K562 (cell line): ENCODE results near the gene SLC20A1. TPM values are rescaled to one million over a fixed set of nuclear protein-coding genes. Genes with fewer than 3 reads are reported as not detected.
A peak's percentile ranks its signal among the peaks of the same experiment; 100 is the strongest.

Experiments used
- ATAC-seq: fragments of 200-7000 bp; cut with Tn5 transposase; 3 replicates; pipeline ENCODE4 v1.9.1; 2020; ENCODE audit warnings: moderate library complexity
- BruUV-seq: library from RNA; stranded (reverse); fragments of 400-500 nt; replicated peaks from 2 replicates; lab custom pipeline; 2021; lab: Mats Ljungman, UMichigan
- CTCF ChIA-PET: fragments of 300-600 bp; formaldehyde crosslinking; extraction: SDS; loops from one replicate; lab custom pipeline; 2021; ENCODE audit warnings: low intra/inter-chr PET ratio; lab: Yijun Ruan, JAX
- POLR2A ChIA-PET: fragments of 300-600, 350-650 bp; sonication (Branson Sonifier 250); formaldehyde crosslinking; extraction: SDS; loops from one replicate; lab custom pipeline; 2021; ENCODE audit warnings: antibody characterized with exemption, inconsistent platforms; lab: Yijun Ruan, JAX
- DNase-seq, 4 experiments: peaks; one replicate each; pipeline versions ENCODE4 v3.0.0 to v3.0.0-alpha.2; 2011 to 2018; ENCODE audit warnings: low spot score in 3 of 4, mixed read lengths in 3 of 4; ENCODE audit errors: extremely low read depth in 1 of 4
- FAIRE-seq: peaks from 2 replicates; lab custom pipeline; 2011; peaks lifted over from hg19 to GRCh38; lab: Jason Lieb, UNC
- H2AFZ ChIP-seq: 2 replicates; pipeline ENCODE4 v1.6.0; 2011; ENCODE audit warnings: low read depth, low read length, control low read depth, inconsistent platforms
- H3K27ac ChIP-seq: fragments of 200-600 bp; 3 replicates; pipeline ENCODE4 v1.8.0; 2011; ENCODE audit warnings: low read depth, mild to moderate bottlenecking, control low read depth, inconsistent platforms, low read length, moderate library complexity, mixed read lengths; ENCODE audit errors: extremely low read depth
- H3K27me3 ChIP-seq, 2 experiments: fragments of 300-600 bp in 1 of 2; 2 replicates in 1 of 2; 3 replicates in 1 of 2; pipeline versions ENCODE4 v1.6.0 to v1.8.0; 2011; ENCODE audit warnings: inconsistent platforms in 2 of 2, low read length in 2 of 2, mild to moderate bottlenecking in 1 of 2, mixed read lengths in 1 of 2, moderate library complexity in 1 of 2; ENCODE audit not compliant: control insufficient read depth in 2 of 2, insufficient read depth in 2 of 2
- H3K36me3 ChIP-seq: fragments of 300-600 bp; 3 replicates; pipeline ENCODE4 v1.8.0; 2011; ENCODE audit warnings: mild to moderate bottlenecking, low read length, inconsistent platforms; ENCODE audit not compliant: control insufficient read depth, insufficient read depth
- H3K4me1 ChIP-seq, 2 experiments: fragments of 200-600 bp in 1 of 2; replicated peaks in 1 of 2; 2 replicates in 1 of 2; 3 replicates in 1 of 2; pipeline versions ENCODE4 v1.5.1 to v1.8.0; 2011; ENCODE audit warnings: inconsistent platforms in 2 of 2, low read length in 2 of 2, mild to moderate bottlenecking in 1 of 2, mixed read lengths in 1 of 2, moderate library complexity in 1 of 2; ENCODE audit not compliant: control insufficient read depth in 2 of 2, insufficient read depth in 2 of 2
- H3K4me2 ChIP-seq: 2 replicates; pipeline ENCODE4 v1.6.1; 2011; ENCODE audit warnings: low read length, control low read depth, inconsistent platforms, mixed read lengths; ENCODE audit not compliant: insufficient read depth
- H3K4me3 ChIP-seq: fragments of 200-600 bp; sonication (generic), shearing (Covaris generic); 2 replicates; pipeline ENCODE4 v1.5.1; 2016; ENCODE audit warnings: control low read depth, inconsistent platforms
- H3K79me2 ChIP-seq: fragments of 200-600 bp; 3 replicates; pipeline ENCODE4 v1.8.0; 2011; ENCODE audit warnings: low read length, inconsistent platforms; ENCODE audit not compliant: control insufficient read depth, insufficient read depth
- H3K9ac ChIP-seq, 2 experiments: 2 replicates each; pipeline versions ENCODE4 v1.6.0 to v1.6.1; 2011; ENCODE audit warnings: low read depth in 2 of 2, low read length in 2 of 2, control low read depth in 1 of 2, inconsistent platforms in 1 of 2, mild to moderate bottlenecking in 1 of 2, mixed read lengths in 1 of 2; ENCODE audit not compliant: insufficient read depth in 1 of 2
- H3K9me1 ChIP-seq: one replicate; pipeline ENCODE4 v1.6.0; 2011; ENCODE audit warnings: inconsistent platforms, mild to moderate bottlenecking, low read length, moderate library complexity; ENCODE audit not compliant: control insufficient read depth, insufficient read depth
- H3K9me3 ChIP-seq: replicated peaks from 2 replicates; pipeline ENCODE4 v1.5.1; 2011; ENCODE audit warnings: low read depth, low read length, inconsistent platforms; ENCODE audit not compliant: control insufficient read depth, insufficient read depth
- H4K20me1 ChIP-seq: replicated peaks from 2 replicates; pipeline ENCODE4 v1.6.1; 2011; ENCODE audit warnings: low read length, inconsistent platforms, mixed read lengths; ENCODE audit not compliant: control insufficient read depth, insufficient read depth
- CBX8 ChIP-seq: fragments of 200-600 bp; sonication (generic); IDR thresholded peaks from 2 replicates; pipeline ENCODE4 v1.6.1; 2012; ENCODE audit warnings: borderline replicate concordance, mixed run types, low read depth, mild to moderate bottlenecking, moderate library complexity, mixed read lengths, low read length, control low read depth, inconsistent platforms; ENCODE audit not compliant: poor library complexity, severe bottlenecking; ENCODE audit errors: extremely low read depth
- ELF4 ChIP-seq: fragments of 450-650 bp; formaldehyde crosslinking; IDR thresholded peaks from 2 replicates; pipeline ENCODE4 v1.4.0; 2022; ENCODE audit warnings: missing genetic modification characterization
- EWSR1 ChIP-seq: fragments of 450-650 bp; IDR thresholded peaks from 2 replicates; pipeline ENCODE4 v1.6.1; 2018; ENCODE audit warnings: borderline replicate concordance, mild to moderate bottlenecking, low read depth, moderate library complexity; ENCODE audit not compliant: partially characterized antibody
- HEY1 ChIP-seq: fragments of 250-450 bp; sonication (Bioruptor Pico); IDR thresholded peaks from 2 replicates; pipeline ENCODE4 v1.5.0; 2020; ENCODE audit warnings: mild to moderate bottlenecking, moderate library complexity, borderline replicate concordance
- HMG20A ChIP-seq: fragments of 450-650 bp; formaldehyde crosslinking; conservative IDR thresholded peaks from 2 replicates; pipeline ENCODE4 v1.4.0; 2020; ENCODE audit warnings: mild to moderate bottlenecking, mixed read lengths
- HSF4 ChIP-seq: fragments of 250-450 bp; sonication (Bioruptor Pico); IDR thresholded peaks from 2 replicates; pipeline ENCODE4 v2.1.2; 2022; ENCODE audit warnings: mild to moderate bottlenecking, moderate library complexity, borderline replicate concordance
- LARP7 ChIP-seq: fragments of 450-650 bp; IDR thresholded peaks from 2 replicates; pipeline ENCODE4 v1.6.1; 2016
- MECOM ChIP-seq: fragments of 250-450 bp; sonication (Bioruptor Pico); IDR thresholded peaks from 2 replicates; pipeline ENCODE4 v1.8.0; 2022; ENCODE audit warnings: inconsistent platforms
- MEIS2 ChIP-seq: fragments of 450-650 bp; IDR thresholded peaks from 2 replicates; pipeline ENCODE4 v1.6.1; 2014; ENCODE audit warnings: mild to moderate bottlenecking; ENCODE audit not compliant: partially characterized antibody
- MTF1 ChIP-seq: fragments of 250-450 bp; sonication (Bioruptor Pico); IDR thresholded peaks from 2 replicates; pipeline ENCODE4 v1.9.0; 2021; ENCODE audit warnings: moderate library complexity, mild to moderate bottlenecking, inconsistent platforms, borderline replicate concordance
- NR2F6 ChIP-seq: fragments of 450-650 bp; formaldehyde crosslinking; IDR thresholded peaks from 2 replicates; pipeline ENCODE4 v1.4.0; 2020; ENCODE audit warnings: mild to moderate bottlenecking
- PURB ChIP-seq: sonication (generic); formaldehyde crosslinking; IDR thresholded peaks from 2 replicates; pipeline ENCODE4 v1.9.0; 2021; ENCODE audit warnings: low read depth, mild to moderate bottlenecking, missing genetic modification reagents
- SREBF1 ChIP-seq: fragments of 150-350 bp; IDR thresholded peaks from 2 replicates; pipeline ENCODE4 v1.6.1; 2014; ENCODE audit warnings: antibody characterized with exemption, low read depth, low read length, borderline replicate concordance
- TARDBP ChIP-seq: fragments of 450-650 bp; IDR thresholded peaks from 2 replicates; pipeline ENCODE4 v1.6.1; 2016
- TEAD4 ChIP-seq, 2 experiments: sonication (generic) in 1 of 2; formaldehyde crosslinking in 1 of 2; IDR thresholded peaks; 2 replicates each; pipeline versions ENCODE4 v1.6.1 to v1.8.0; 2012 to 2022; ENCODE audit warnings: borderline replicate concordance in 1 of 2, inconsistent platforms in 1 of 2, low read length in 1 of 2, mild to moderate bottlenecking in 1 of 2, missing genetic modification reagents in 1 of 2
- ZNF212 ChIP-seq: fragments of 450-650 bp; formaldehyde crosslinking; IDR thresholded peaks from 2 replicates; pipeline ENCODE4 v1.4.0; 2020; ENCODE audit warnings: mild to moderate bottlenecking
- ZNF780A ChIP-seq: fragments of 250-450 bp; sonication (Bioruptor Pico); IDR thresholded peaks from 2 replicates; pipeline ENCODE4 v1.5.0; 2021; ENCODE audit warnings: mild to moderate bottlenecking
- WGBS: fragments of 100-300 bp; shearing (Covaris generic); methylation state at CpG from one replicate; pipeline ENCODE4 v1.1.6; 2016; ENCODE audit warnings: low coverage, mixed read lengths; ENCODE audit not compliant: insufficient coverage; ENCODE audit errors: missing lambda C conversion rate; 5-methylcytosine and 5-hydroxymethylcytosine counted together
- in situ Hi-C: fragments of 300-500 bp; cut with MboI; formaldehyde crosslinking; loops from 4 replicates; pipeline ENCODE4 v1.15.0; 2018; ENCODE audit warnings: inconsistent platforms, mixed read lengths
- intact Hi-C: fragments of 100-400 bp; cut with micrococcal nuclease; formaldehyde crosslinking; loops from 2 replicates; pipeline ENCODE4 v1.14.2; 2022
- polyA plus RNA-seq, 8 experiments: library from polyadenylated mRNA; depleted of rRNA in 4 of 8; stranded (reverse) in 5 of 8; unstranded in 3 of 8; fragments of >200 nt; fragmentation: Nextera tagmentation in 2 of 8; fragmentation: Illumina TruSeq in 1 of 8; extraction: Ambion mirVana in 2 of 8; extraction: Trizol in 1 of 8; gene quantifications; 2 replicates each; pipeline versions ENCODE4 v1.2.1 to v1.2.3, GENCODE V29; 2011 to 2014; ENCODE audit warnings: inconsistent platforms in 1 of 8, missing spikeins in 1 of 8
- total RNA-seq, 7 experiments: library from RNA; depleted of rRNA in 6 of 7; stranded (reverse); fragments of >200 nt in 6 of 7; fragmentation: Illumina TruSeq in 2 of 7; extraction: Trizol in 2 of 7; gene quantifications; 2 replicates each; pipeline versions ENCODE4 v1.2.1 to v1.2.3, GENCODE V29; 2011 to 2021; ENCODE audit warnings: low replicate concordance in 1 of 7
- TF ChIP-seq, protein P1 (sequence below): fragments of 450-650 bp; formaldehyde crosslinking; IDR thresholded peaks from 2 replicates; pipeline ENCODE4 v1.4.0; 2022; ENCODE audit warnings: missing genetic modification characterization

SLC20A1 gene
- total and polyA plus RNA-seq, 9 of the 15 experiments (the other 6 are each of a cell fraction or from before 2014, with no cell fraction given) = 53.8 to 150 (median 74.7) TPM

GRCh38 chr2:112683550-112684414, 38.0 kb downstream of the SLC20A1 start:
- Histone ChIP-seq H3K9me1 (no peaks in the 10 kb centered on the region), H3K4me3 (no peak overlapping the region), H3K9ac (peak overlapping the region; percentile 60 to 67), H3K36me3 (no peaks in the 10 kb centered on the region), H3K4me1 (peaks cover 41 to 66% of the 10 kb centered on the region in 2 experiments), H3K4me2 (peak overlapping the region; percentile 73), H3K27ac (peak overlapping the region; percentile 86), H2AFZ (peak overlapping the region; percentile 86), H3K9me3 (no peaks in the 10 kb centered on the region), H3K27me3 (no peaks in the 10 kb centered on the region), H3K79me2 (no peaks in the 10 kb centered on the region), H4K20me1 (no peaks in the 10 kb centered on the region)
- 15% methylated on average over 12 of the region's 12 CpGs for WGBS
- BruUV-seq = no TSS peak
- POLR2A ChIA-PET = interaction anchor here (0.9 to 3.1 kb wide), 10 partner anchors 9 to 39 kb away, joined by 3 to 12 read pairs (median 6); partner anchors contain the start of gene SLC20A1
- intact Hi-C loops (loop anchor here (1.0 kb wide), 1 partner anchor 38 kb away; the partner anchor contains the start of gene SLC20A1), in situ Hi-C loops (no loop called here)
- DNase-seq = peak; percentile 90 to 96 (median 94)
- peak; percentile 75 for ATAC-seq
- CTCF ChIA-PET = no interaction called here
- peak; percentile 94 for FAIRE-seq
- no peak for TF ChIP-seq CBX8
- TF ChIP-seq ZNF212 (CRISPR knock-in tag) = no peak
- TF ChIP-seq ZNF780A (CRISPR knock-in tag) = no peak
- TF ChIP-seq ELF4 (CRISPR knock-in tag) = peak; percentile 56; the same call in 1 of the 2 replicates
- peak; percentile 97 for TF ChIP-seq TEAD4 (IDR thresholded peaks at IDR 0.05; ENCODE audit: low read length)
- TF ChIP-seq TEAD4 (CRISPR knock-in tag; IDR thresholded peaks at IDR 0.05; ENCODE audit: borderline replicate concordance) = no peak
- no peak for TF ChIP-seq NR2F6 (CRISPR knock-in tag)
- no peak for TF ChIP-seq SREBF1
- TF ChIP-seq, protein P1, sequence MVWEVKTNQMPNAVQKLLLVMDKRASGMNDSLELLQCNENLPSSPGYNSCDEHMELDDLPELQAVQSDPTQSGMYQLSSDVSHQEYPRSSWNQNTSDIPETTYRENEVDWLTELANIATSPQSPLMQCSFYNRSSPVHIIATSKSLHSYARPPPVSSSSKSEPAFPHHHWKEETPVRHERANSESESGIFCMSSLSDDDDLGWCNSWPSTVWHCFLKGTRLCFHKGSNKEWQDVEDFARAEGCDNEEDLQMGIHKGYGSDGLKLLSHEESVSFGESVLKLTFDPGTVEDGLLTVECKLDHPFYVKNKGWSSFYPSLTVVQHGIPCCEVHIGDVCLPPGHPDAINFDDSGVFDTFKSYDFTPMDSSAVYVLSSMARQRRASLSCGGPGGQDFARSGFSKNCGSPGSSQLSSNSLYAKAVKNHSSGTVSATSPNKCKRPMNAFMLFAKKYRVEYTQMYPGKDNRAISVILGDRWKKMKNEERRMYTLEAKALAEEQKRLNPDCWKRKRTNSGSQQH (CRISPR knock-in tag) = no peak
- TF ChIP-seq TARDBP = peak; percentile 33; the same call in 1 of the 2 replicates
- no peak for TF ChIP-seq MTF1 (CRISPR knock-in tag)
- TF ChIP-seq MECOM = 0 out of 2 replicates have a peak, but pooled peaks have one; percentile 25
- TF ChIP-seq HMG20A (CRISPR knock-in tag) = no peak
- peak; percentile 27; the same call in 1 of the 2 replicates for TF ChIP-seq HEY1
- TF ChIP-seq EWSR1 = no peak
- TF ChIP-seq PURB (CRISPR knock-in tag) = no peak
- no peak for TF ChIP-seq HSF4
- TF ChIP-seq LARP7 = no peak
- peak; percentile 40 for TF ChIP-seq MEIS2
